ENCODE results near the gene EVA1A.

Gene EVA1A, protein sequence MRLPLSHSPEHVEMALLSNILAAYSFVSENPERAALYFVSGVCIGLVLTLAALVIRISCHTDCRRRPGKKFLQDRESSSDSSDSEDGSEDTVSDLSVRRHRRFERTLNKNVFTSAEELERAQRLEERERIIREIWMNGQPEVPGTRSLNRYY

GRCh38 chr2:75560768-75561565, at the start of gene EVA1A:
Gene EVA1A (minus strand): TSS chr2:75560939. CDS start chr2:75518140, 42,799 bp downstream.
- DNase-seq = no peak

DNA sequence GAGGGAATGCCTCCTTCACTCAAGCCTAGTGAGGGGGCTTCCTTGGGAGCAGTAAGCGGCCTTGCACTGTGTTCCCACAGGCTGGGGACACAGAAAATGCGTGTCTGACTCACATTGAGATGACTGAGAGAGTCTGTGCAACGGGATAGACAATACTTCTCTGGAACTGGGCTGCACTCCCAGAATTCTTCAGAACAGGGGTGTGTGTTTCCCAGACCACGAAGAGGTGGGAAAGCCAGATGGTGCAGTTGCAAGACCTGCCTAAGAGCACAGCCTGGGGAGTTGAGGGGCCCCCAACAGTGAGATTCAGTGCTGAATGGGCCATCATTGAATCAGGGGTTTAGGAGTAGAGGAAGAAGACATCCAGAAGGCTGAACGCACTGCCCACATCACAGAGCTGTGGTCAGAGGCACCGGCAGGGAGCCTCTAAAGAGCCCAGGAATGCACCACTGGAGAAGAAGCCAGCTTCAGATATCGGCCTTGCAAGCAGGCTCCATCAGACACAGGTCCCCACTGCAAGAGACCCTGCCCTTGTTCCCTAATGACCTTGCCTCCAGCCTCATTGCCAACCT, 49.3 kb upstream of the EVA1A start:
- DNase-seq = no peak

- DNase-seq = no peak
Measured at GRCh38 chr2:75609334-75609689, 48.6 kb upstream of the EVA1A start.

DNA sequence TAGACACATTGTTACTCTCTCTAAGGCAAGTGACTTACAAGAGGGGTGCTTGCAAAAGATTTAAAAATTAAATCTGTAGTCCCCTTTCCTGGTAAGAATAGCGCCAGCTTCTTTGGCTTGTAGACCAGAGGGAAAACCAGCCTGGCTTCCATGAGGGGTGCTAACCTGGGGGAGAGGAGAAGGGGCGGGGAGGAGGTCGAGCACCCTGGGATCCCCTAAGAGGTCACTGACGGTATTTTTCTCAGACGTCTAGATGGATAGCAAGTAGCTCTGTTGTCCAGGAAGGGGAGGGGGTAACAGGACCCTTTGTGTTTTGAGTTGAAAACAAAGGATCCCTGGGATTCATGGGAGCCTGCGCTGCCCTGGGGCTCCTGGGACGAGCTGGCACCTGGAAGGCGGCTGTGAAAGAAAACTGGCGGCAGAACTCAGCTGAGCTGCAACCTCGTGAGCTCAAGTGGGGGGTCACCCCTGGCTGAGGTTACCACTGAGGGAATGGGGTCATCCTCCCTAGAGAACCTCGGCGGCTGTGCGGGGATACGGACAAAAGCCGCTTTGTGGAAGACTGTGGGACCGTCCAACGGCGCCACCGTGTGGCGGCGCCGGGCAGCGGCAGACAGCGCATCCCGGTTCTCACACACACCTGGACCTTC, 48.1 kb upstream of the EVA1A start:
- peak; percentile 82 for DNase-seq

DNA sequence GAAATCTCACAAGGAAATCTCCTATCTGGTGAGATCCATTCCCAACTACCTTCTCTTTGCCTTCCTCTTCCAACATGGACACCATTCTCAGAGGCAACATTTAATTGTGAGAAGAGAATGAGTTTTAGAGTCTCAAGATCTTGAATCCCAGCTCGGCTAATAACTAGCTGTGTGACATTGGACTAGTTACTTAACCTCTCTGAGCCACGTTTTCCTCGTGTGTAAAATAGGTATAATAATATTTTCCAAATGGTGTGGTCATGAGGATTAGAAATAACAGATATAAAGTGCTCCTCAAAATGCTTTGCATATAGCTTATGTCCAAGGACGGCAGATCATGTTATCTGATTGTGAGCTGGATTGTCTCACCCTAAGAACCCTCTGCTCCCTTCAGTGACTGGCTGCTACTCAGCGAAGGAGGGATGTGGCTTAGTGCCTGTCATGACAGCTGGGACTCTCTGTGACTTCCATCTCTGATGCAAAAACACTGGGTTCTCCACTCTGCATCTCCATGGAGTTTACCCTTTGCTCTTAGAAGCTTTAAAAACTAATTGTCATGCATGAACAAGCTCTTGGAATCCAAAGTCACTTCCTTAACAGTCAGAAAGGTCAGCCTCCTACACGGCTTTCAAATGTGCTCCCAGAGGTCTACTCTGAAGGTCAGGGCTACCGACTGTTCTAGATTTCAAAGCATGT, 47.4 kb upstream of the EVA1A start:
- DNase-seq = no peak

GRCh38 chr2:75607400-75607798, 46.7 kb upstream of the EVA1A start:
- DNase-seq = no peak

DNA sequence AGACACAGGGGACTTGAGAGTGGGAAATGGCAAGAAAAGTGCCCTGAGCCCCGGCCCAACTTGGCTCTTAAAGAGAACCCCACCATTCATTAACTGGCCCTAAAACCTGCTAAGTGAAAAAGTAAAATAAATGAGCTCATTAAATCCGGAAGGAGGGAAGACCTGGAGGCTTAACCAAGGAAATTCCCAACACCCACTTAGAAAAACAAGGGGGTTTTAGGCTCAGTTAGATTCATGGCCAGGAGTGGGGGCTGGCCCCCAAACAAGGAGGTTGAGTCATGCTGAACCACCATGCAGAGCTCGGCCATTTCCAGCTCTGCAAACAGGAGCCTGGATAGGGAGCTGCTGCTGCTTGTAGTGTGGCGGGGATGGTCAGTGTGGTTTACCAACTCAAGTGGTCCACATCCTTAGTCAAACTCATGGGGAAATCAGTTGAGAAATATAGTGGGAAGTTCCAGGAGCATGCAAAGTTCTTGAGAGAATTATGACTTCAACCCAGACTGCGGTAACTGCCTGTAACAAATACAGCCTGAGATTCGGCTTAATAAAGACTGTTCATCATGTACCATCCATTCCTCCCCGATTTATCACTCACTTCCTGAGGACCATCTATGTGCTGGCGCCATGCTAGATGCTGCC, 46.1 kb upstream of the EVA1A start:
- DNase-seq = no peak

DNA sequence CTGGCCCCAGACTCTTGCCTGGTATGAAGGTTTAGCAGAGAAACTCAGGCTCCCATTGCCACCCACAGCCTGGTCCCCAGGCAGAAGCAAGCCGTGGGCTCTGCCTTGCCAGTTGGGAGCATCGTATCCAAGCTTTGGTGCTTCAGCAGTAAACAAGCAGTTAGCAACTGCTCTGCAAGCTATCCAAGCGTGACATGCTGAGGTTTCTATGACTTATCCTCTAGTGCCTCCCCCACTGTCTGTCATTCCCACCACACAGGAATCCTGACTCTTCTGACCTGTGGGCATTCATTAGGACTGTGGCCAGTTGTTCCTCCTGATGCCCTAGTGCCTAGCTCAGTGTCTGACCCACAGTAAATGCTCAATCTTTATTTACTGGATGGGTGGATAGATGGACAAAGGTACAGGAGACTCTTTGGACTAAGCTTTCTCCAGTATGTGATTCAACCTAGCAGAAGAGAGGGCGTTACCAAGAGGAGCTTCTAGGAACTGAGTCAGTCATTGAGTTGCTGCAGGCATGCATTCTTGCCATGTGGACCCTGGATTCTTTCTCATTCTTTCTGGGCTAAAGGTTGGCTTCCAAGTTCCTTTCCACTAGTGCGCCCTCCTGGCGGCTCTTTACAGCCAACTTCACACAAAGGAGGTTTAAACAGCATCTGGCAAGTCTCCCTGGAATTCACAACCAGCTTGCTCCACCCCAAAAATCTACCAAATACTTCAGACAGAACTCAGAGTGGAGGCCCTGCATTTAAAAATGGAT, 45.2 kb upstream of the EVA1A start:
- DNase-seq = no peak

- DNase-seq = no peak
Measured at GRCh38 chr2:75604484-75604883, 43.7 kb upstream of the EVA1A start.

DNA sequence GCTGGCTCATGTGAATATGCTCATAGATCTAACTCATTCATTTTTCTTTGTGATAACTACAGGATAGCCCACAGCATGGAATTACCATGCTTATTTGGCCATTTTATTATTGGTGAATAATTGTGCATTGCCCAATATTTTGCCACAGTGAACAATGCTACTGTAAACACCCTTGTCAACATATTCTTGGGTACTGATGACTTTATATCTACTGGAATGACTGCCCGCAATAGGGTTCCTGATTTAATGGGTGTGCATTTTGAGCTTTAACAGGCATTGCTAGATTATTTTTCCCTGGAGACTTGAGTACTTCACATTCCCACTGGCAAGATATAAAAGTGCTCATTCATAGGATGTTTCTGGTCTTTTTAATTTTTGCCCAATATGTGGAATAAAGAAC, 42.7 kb upstream of the EVA1A start:
- no peak for DNase-seq

DNA sequence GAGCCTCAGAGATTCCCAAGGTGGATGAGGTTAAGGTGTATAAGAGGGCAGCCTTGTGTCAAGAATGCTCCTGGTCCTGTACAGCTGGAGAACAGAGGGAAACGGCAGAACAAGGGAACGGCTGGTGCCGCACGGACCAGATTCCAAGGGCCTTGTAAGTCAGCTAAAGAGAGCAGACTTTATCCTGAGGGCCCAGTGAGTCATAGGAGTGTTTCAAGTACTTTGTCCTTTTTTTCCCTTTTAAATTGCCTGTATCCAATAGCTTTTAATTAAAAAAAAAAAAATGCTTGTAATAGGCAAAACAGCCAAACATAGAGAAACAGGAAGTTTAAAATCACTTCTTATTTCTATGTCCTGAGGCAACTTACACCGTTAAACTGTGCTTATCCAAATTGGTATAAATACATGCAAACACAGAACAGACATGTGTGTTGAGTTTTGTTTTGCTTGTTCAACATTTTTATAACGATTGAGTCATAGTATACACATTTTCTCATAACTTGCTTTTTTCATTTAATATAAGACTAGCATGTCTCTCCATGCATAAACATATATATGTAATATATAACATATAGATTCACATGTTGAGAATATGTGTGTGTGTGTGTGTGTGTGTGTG, 42.1 kb upstream of the EVA1A start:
- DNase-seq = no peak

- no peak for DNase-seq
Measured at GRCh38 chr2:75600461-75601011, 39.8 kb upstream of the EVA1A start.

DNA sequence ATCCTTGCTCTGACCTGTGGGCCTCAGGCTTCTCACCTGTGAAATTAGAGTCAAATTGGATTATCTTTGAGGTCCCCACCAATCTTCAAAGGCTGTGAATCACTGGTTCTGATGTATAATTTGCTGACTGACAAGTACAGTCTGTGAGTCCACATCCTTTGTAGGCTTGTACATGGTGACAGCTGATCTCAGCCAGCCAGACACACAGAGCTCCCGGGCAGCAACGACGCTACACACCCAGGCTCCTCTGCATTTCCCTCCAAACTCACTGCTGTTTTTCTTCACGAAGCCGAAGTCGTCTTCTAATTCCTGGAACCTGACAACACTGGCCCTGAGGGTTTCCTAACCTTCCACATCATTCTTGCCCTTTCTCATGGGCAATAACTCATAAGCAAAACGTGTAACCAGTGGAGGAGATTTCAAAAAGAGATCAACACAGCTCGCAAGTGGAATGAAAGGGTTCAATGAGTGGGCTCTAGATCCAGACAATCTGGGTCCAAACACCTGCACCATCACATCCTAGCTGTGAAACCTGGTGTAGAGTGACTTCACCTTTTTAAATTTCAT, 37.9 kb upstream of the EVA1A start:
- no peak for DNase-seq

- DNase-seq = no peak
Measured at GRCh38 chr2:75597949-75598348, 37.2 kb upstream of the EVA1A start.

GRCh38 chr2:75596784-75597183, 36.0 kb upstream of the EVA1A start:
- no peak for DNase-seq

GRCh38 chr2:75595541-75596395, 35.0 kb upstream of the EVA1A start:
- no peak for DNase-seq

GRCh38 chr2:75594596-75594995, 33.9 kb upstream of the EVA1A start:
- DNase-seq = no peak

DNA sequence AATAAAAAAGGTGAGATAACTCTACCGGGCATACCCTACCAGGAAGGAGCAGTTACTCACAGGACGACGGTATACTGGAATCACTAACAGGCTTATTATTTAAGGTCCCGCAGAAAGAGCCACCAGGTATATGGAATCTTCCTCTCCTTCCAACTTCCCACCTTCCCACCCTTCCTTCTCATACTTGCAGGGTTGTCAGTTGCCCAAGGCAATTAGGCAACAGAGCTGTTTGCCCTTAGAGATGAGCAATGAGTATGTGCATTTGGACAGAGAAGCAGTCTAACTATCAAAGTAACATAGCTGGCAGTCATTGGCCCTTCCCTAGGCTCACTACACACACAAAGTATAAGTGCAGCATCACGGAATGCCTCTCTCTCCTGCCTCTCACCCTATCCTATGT, 32.1 kb upstream of the EVA1A start:
- DNase-seq = no peak

DNA sequence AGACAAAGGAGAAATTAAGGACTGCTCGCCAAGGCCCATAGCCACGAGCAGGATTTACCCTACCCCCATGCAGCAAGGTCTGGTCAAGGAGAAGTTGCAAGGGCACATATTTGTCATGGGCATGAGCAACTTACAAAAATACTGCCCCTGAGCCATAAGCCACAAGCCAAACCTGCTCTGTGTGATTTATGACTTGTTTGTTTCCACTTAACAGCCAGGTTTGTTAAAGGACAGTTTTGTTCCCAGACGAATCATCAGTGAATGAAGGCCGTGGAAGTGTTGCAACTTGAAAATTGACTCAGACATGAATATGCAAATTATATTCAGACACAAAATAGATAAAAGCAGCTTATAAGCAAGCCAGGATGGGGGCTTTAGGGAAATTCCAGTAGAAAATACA, 31.3 kb upstream of the EVA1A start:
- DNase-seq = no peak

Data from activated effector memory CD4-positive, alpha-beta T cell treated with anti-CD3 and anti-CD28 coated beads, Interleukin-2, amount 50 U/mL, for 16 hours (primary cell).